Measurements from ENCODE around the gene SYTL2. TPM values are rescaled to one million over a fixed set of nuclear protein-coding genes. Genes with fewer than 3 reads are reported as not detected.

Gene SYTL2
- 1.9 and 2.4 TPM in 2 replicates for total RNA-seq

GRCh38 chr11:85810871-85811611 is at the start of gene SYTL2:
TSS of gene SYTL2 (minus strand) at chr11:85811141. CDS start at chr11:85757725, 53,416 bp downstream.

GRCh38 chr11:85855341-85855656 is 44.4 kb upstream of the SYTL2 start, which contains the start of gene CCDC83:
TSS of gene CCDC83 (plus strand) at chr11:85855383. CDS start at chr11:85865124, 9,741 bp downstream.

GRCh38 chr11:85685820-85686459 is 125.0 kb downstream of the SYTL2 start, which contains the start of gene CCDC89:
TSS of gene CCDC89 (minus strand) at chr11:85686195. CDS start at chr11:85686130, 65 bp downstream.

GRCh38 chr11:85664615-85665481 is 146.1 kb downstream of the SYTL2 start, which contains the start of gene CREBZF:
TSS of gene CREBZF (minus strand) at chr11:85665129. CDS start at chr11:85664875, 254 bp downstream.

GRCh38 chr11:85647604-85648299 is 163.2 kb downstream of the SYTL2 start, which contains the start of gene TMEM126A:
TSS of gene TMEM126A (plus strand) at chr11:85647967. CDS start at chr11:85650256, 2,289 bp downstream.

Other genes starting within 250 kb of the SYTL2 start
- 0.19 and 0.63 TPM in 2 replicates for gene DLG2, start 183.8 kb downstream of the SYTL2 start, total RNA-seq
- gene TMEM126B, start 182.5 kb downstream of the SYTL2 start, total RNA-seq, result 43.1 and 61.4 TPM in 2 replicates
- gene TMEM126A, start 163.2 kb downstream of the SYTL2 start, total RNA-seq, result 19.5 and 25.2 TPM in 2 replicates
- 17.1 and 21.9 TPM in 2 replicates for gene CREBZF, start 146.0 kb downstream of the SYTL2 start, total RNA-seq
- not detected in 2 replicates for gene CCDC89, start 124.9 kb downstream of the SYTL2 start, total RNA-seq
- not detected in 2 replicates for gene CCDC83, start 44.2 kb upstream of the SYTL2 start, total RNA-seq

Measured in airway epithelial cell (primary cell).